Esophagus squamous epithelium (tissue), 4 donors: Measurements from ENCODE around the gene MMP24.

Source experiments
- CTCF ChIP-seq, 6 experiments: fragments of 450-650 bp in 4 of 6; fragments of 200-600 bp in 2 of 6; sonication (generic) in 2 of 6; IDR thresholded peaks; one replicate each; pipeline ENCODE4 v1.5.1; 2016 to 2019; ENCODE audit warnings: antibody characterized with exemption in 6 of 6, mild to moderate bottlenecking in 4 of 6, moderate library complexity in 4 of 6
- POLR2A ChIP-seq, 4 donors: fragments of 450-650 bp; IDR thresholded peaks; one replicate each; pipeline ENCODE4 v1.6.1; 2017; ENCODE audit warnings: antibody characterized with exemption in 4 of 4, mild to moderate bottlenecking in 4 of 4, moderate library complexity in 3 of 4

DNA sequence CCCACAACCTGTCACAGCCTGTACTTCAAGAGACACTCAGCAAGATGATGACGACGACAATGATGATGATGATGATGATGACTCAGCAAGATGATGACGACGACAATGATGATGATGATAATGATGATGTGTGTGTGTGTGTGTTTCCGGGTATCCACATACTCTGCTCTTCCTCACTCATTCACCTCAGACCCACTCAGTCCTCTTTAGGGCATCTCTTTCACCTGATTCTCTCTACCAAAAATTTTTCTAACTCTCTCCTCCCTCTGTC, 59.3 kb downstream of the MMP24 start:
- TF ChIP-seq CTCF (IDR thresholded peaks at IDR 0.05) (no peak), POLR2A (IDR thresholded peaks at IDR 0.05) (no peak)
